Trophoblast cell (in vitro differentiated cells and primary cell): ENCODE results near the gene DIRAS1.
"Not testable (repeated sequence)": the region's sequence is repeated elsewhere in the genome, so short reads cannot be mapped to it uniquely, and the experiment has no call there.

ENCODE experiments used
- DNase-seq, 2 donors: peaks; one replicate each; pipeline ENCODE4 v3.0.0-alpha.2; 2016
- H2AFZ ChIP-seq: 2 replicates; pipeline ENCODE4 v1.6.1; 2013; ENCODE audit warnings: low read length, moderate library complexity, mild to moderate bottlenecking; ENCODE audit not compliant: insufficient read depth, poor library complexity
- H2AK5ac ChIP-seq: 2 replicates; pipeline ENCODE4 v1.6.1; 2013; ENCODE audit warnings: mild to moderate bottlenecking, low read length
- H2BK120ac ChIP-seq: 2 replicates; pipeline ENCODE4 v1.6.1; 2013; ENCODE audit warnings: low read length, mild to moderate bottlenecking, moderate library complexity; ENCODE audit not compliant: insufficient read depth, poor library complexity
- H2BK12ac ChIP-seq: 2 replicates; pipeline ENCODE4 v1.6.1; 2013; ENCODE audit warnings: mild to moderate bottlenecking, low read length, moderate library complexity
- H2BK5ac ChIP-seq: 2 replicates; pipeline ENCODE4 v1.6.1; 2013; ENCODE audit warnings: low read length, low read depth, moderate library complexity, mild to moderate bottlenecking; ENCODE audit not compliant: poor library complexity
- H3K14ac ChIP-seq: 2 replicates; pipeline ENCODE4 v1.6.1; 2013; ENCODE audit warnings: mild to moderate bottlenecking, low read length
- H3K18ac ChIP-seq: 2 replicates; pipeline ENCODE4 v1.6.1; 2013; ENCODE audit warnings: mild to moderate bottlenecking, low read length
- H3K23ac ChIP-seq: 2 replicates; pipeline ENCODE4 v1.6.1; 2013; ENCODE audit warnings: low read length
- H3K27ac ChIP-seq: 2 replicates; pipeline ENCODE4 v1.5.1; 2013; ENCODE audit warnings: low read depth, mild to moderate bottlenecking, inconsistent platforms, low read length, moderate library complexity
- H3K27me3 ChIP-seq: 2 replicates; pipeline ENCODE4 v1.6.1; 2013; ENCODE audit warnings: inconsistent platforms, mild to moderate bottlenecking, low read length, moderate library complexity; ENCODE audit not compliant: insufficient read depth
- H3K36me3 ChIP-seq, 2 experiments: 1 replicate in 1 of 2; 2 replicates in 1 of 2; pipeline ENCODE4 v1.6.1; 2013; ENCODE audit warnings: low read length in 2 of 2, mild to moderate bottlenecking in 2 of 2, moderate library complexity in 1 of 2; ENCODE audit not compliant: insufficient read depth in 2 of 2, control insufficient read depth in 1 of 2
- H3K4ac ChIP-seq: 2 replicates; pipeline ENCODE4 v1.6.1; 2013; ENCODE audit warnings: low read depth, mild to moderate bottlenecking, low read length, moderate library complexity
- H3K4me1 ChIP-seq, 2 experiments: 1 replicate in 1 of 2; 2 replicates in 1 of 2; pipeline ENCODE4 v1.6.1; 2013; ENCODE audit warnings: low read length in 2 of 2, mild to moderate bottlenecking in 2 of 2, moderate library complexity in 1 of 2; ENCODE audit not compliant: insufficient read depth in 2 of 2, control insufficient read depth in 1 of 2
- H3K4me2 ChIP-seq: 2 replicates; pipeline ENCODE4 v1.6.1; 2013; ENCODE audit warnings: inconsistent platforms, mild to moderate bottlenecking, low read length, moderate library complexity
- H3K4me3 ChIP-seq: 2 replicates; pipeline ENCODE4 v1.5.1; 2013; ENCODE audit warnings: mild to moderate bottlenecking, low read depth, low read length, inconsistent platforms
- H3K79me1 ChIP-seq: one replicate; pipeline ENCODE4 v1.6.1; 2013; ENCODE audit warnings: low read length
- H3K79me2 ChIP-seq: 2 replicates; pipeline ENCODE4 v1.6.1; 2013; ENCODE audit warnings: low read length, mild to moderate bottlenecking; ENCODE audit not compliant: control insufficient read depth, insufficient read depth, poor library complexity
- H3K9ac ChIP-seq: 2 replicates; pipeline ENCODE4 v1.6.1; 2013; ENCODE audit warnings: mild to moderate bottlenecking, low read length
- H3K9me3 ChIP-seq: 2 replicates; pipeline ENCODE4 v1.6.1; 2013; ENCODE audit warnings: low read depth, mild to moderate bottlenecking, control low read depth, inconsistent platforms, low read length; ENCODE audit not compliant: insufficient read depth
- H4K12ac ChIP-seq: 2 replicates; pipeline ENCODE4 v1.6.1; 2013; ENCODE audit warnings: low read depth, mild to moderate bottlenecking, low read length, moderate library complexity
- H4K8ac ChIP-seq: 2 replicates; pipeline ENCODE4 v1.6.1; 2013; ENCODE audit warnings: low read depth, mild to moderate bottlenecking, low read length, moderate library complexity
- H4K91ac ChIP-seq: one replicate; pipeline ENCODE4 v1.6.1; 2013; ENCODE audit warnings: low read depth, mild to moderate bottlenecking, low read length, moderate library complexity
- WGBS: extraction: QIAGEN DNeasy Blood & Tissue Kit; methylation state at CpG from one replicate; pipeline ENCODE4 v1.1.7; 2013; ENCODE audit warnings: missing lambda C conversion rate; ENCODE audit not compliant: insufficient read length, insufficient coverage; ENCODE audit errors: extremely low coverage; 5-methylcytosine and 5-hydroxymethylcytosine counted together

The DIRAS1 gene

GRCh38 chr19:2668175-2668763 is 52.9 kb downstream of the DIRAS1 start:
- H2AK5ac ChIP-seq: no peak overlapping the region
- no peak overlapping the region for H3K23ac ChIP-seq
- H3K79me2 ChIP-seq: no peaks in the 10 kb centered on the region
- no peak overlapping the region for H2BK120ac ChIP-seq
- H3K18ac ChIP-seq: no peak overlapping the region
- H3K4me1 ChIP-seq: no peaks in the 10 kb centered on the region
- H2AFZ ChIP-seq: no peak overlapping the region
- H3K4me3 ChIP-seq: no peak overlapping the region
- no peaks in the 10 kb centered on the region for H3K27me3 ChIP-seq
- H2BK12ac ChIP-seq: no peak overlapping the region
- no peak overlapping the region for H4K91ac ChIP-seq
- H3K27ac ChIP-seq: no peak overlapping the region
- H4K8ac ChIP-seq: no peak overlapping the region
- H3K4ac ChIP-seq: no peak overlapping the region
- no peaks in the 10 kb centered on the region for H3K36me3 ChIP-seq
- no peak for DNase-seq
- no peak overlapping the region for H3K9ac ChIP-seq
- H4K12ac ChIP-seq: no peak overlapping the region
- H3K4me2 ChIP-seq: no peak overlapping the region
- WGBS: no CpG with 5 or more reads among the region's 15 CpGs
- no peaks in the 10 kb centered on the region for H3K79me1 ChIP-seq
- no peak overlapping the region for H3K14ac ChIP-seq
- H2BK5ac ChIP-seq: no peak overlapping the region
- peaks cover 6% of the 10 kb centered on the region for H3K9me3 ChIP-seq

- not testable (repeated sequence) for H3K79me2 ChIP-seq, H3K4me1 ChIP-seq, H3K18ac ChIP-seq, H3K4me3 ChIP-seq, H4K91ac ChIP-seq, H2BK120ac ChIP-seq, H4K8ac ChIP-seq, H3K4me2 ChIP-seq, H3K14ac ChIP-seq, H3K27ac ChIP-seq, H3K4ac ChIP-seq, H2BK12ac ChIP-seq, H3K27me3 ChIP-seq, H2AK5ac ChIP-seq, H3K79me1 ChIP-seq, DNase-seq, H3K36me3 ChIP-seq, H3K9me3 ChIP-seq, H2BK5ac ChIP-seq, H2AFZ ChIP-seq, H3K23ac ChIP-seq, H3K9ac ChIP-seq, H4K12ac ChIP-seq
- WGBS: no CpG with 5 or more reads among the region's 10 CpGs
Observed at GRCh38 chr19:2667349-2667748, 53.8 kb downstream of the DIRAS1 start.

- H3K79me2 ChIP-seq: no peaks in the 10 kb centered on the region
- H2BK5ac ChIP-seq: no peak overlapping the region
- no peak overlapping the region for H3K4ac ChIP-seq
- H2BK12ac ChIP-seq: no peak overlapping the region
- no peak overlapping the region for H4K8ac ChIP-seq
- H3K9ac ChIP-seq: no peak overlapping the region
- H3K27ac ChIP-seq: no peak overlapping the region
- H3K18ac ChIP-seq: no peak overlapping the region
- no peak overlapping the region for H3K4me3 ChIP-seq
- no CpG with 5 or more reads among the region's 9 CpGs for WGBS
- no peak overlapping the region for H2AK5ac ChIP-seq
- no peak overlapping the region for H3K14ac ChIP-seq
- H3K36me3 ChIP-seq: no peaks in the 10 kb centered on the region
- H2BK120ac ChIP-seq: no peak overlapping the region
- H2AFZ ChIP-seq: no peak overlapping the region
- H3K27me3 ChIP-seq: no peaks in the 10 kb centered on the region
- H3K4me1 ChIP-seq: no peaks in the 10 kb centered on the region
- peaks cover 12% of the 10 kb centered on the region for H3K9me3 ChIP-seq
- H4K91ac ChIP-seq: no peak overlapping the region
- no peak for DNase-seq
- no peak overlapping the region for H3K4me2 ChIP-seq
- no peaks in the 10 kb centered on the region for H3K79me1 ChIP-seq
- H4K12ac ChIP-seq: no peak overlapping the region
- H3K23ac ChIP-seq: no peak overlapping the region
Observed at GRCh38 chr19:2666344-2666994, 54.7 kb downstream of the DIRAS1 start.

GRCh38 chr19:2665103-2665502 is 56.1 kb downstream of the DIRAS1 start:
- Histone ChIP-seq H3K4me3 (no peak overlapping the region), H4K8ac (no peak overlapping the region)
- no CpG with 5 or more reads among the region's 11 CpGs for WGBS

More at GRCh38 chr19:2665103-2665502, 56.1 kb downstream of the DIRAS1 start:
- Histone ChIP-seq H3K4ac (no peak overlapping the region), H4K12ac (no peak overlapping the region), H2BK5ac (no peak overlapping the region), H3K27ac (no peak overlapping the region), H3K4me2 (no peak overlapping the region), H3K79me1 (no peaks in the 10 kb centered on the region), H3K23ac (no peak overlapping the region), H3K9me3 (peaks cover 10% of the 10 kb centered on the region), H3K9ac (no peak overlapping the region), H3K27me3 (no peaks in the 10 kb centered on the region), H3K79me2 (no peaks in the 10 kb centered on the region), H3K14ac (no peak overlapping the region), H2BK12ac (no peak overlapping the region), H2AFZ (no peak overlapping the region), H2BK120ac (no peak overlapping the region), H3K36me3 (no peaks in the 10 kb centered on the region), H2AK5ac (no peak overlapping the region), H4K91ac (no peak overlapping the region), H3K18ac (no peak overlapping the region), H3K4me1 (no peaks in the 10 kb centered on the region)
- DNase-seq: no peak
